ENCODE results near the gene IP6K1. TPM values are rescaled to one million over a fixed set of nuclear protein-coding genes. Genes with fewer than 3 reads are reported as not detected.

The IP6K1 gene
- total RNA-seq, 1 donor from 2014 or later = 46.4 TPM

DNA sequence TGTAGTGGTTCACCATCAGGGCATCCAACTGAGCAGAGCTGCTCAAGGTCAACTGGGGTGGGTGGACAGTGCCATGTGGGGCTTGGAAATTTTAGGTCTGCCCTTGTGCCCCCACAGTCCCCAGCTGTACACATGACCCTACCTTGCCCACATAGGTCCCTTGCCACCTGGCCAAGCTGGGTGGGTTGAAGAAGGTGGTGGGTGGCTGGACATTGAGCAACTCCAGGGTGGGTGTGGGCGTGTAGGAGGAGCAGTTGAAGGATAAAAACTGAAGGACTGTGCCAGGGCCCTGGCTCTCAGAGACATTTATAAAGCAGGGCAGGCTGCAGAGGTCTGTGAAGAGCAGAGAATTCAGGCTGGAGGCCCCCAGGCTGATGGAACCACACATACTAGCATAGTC is 12.8 kb upstream of the IP6K1 start:
- no peak overlapping the region for H3K27ac Mint-ChIP-seq
- H3K27me3 Mint-ChIP-seq (ENCODE audit: low read depth) = peaks cover 24% of the 10 kb centered on the region
- H3K4me3 Mint-ChIP-seq = no peak overlapping the region
- no peak for DNase-seq (ENCODE audit: low spot score in 2 of 2, unreplicated experiment in 2 of 2)
- no peaks in the 10 kb centered on the region for H3K9me3 Mint-ChIP-seq
- H3K36me3 Mint-ChIP-seq = no peaks in the 10 kb centered on the region
- peaks cover 13% of the 10 kb centered on the region for H3K4me1 Mint-ChIP-seq
- TF ChIP-seq CTCF (IDR thresholded peaks at IDR 0.05; ENCODE audit: unreplicated experiment) = no peak

GRCh38 chr3:49794926-49795905 is 8.9 kb upstream of the IP6K1 start:
- Mint-ChIP-seq H3K4me1 (peaks cover 8% of the 10 kb centered on the region), H3K36me3 (no peaks in the 10 kb centered on the region), H3K27me3 (ENCODE audit: low read depth) (no peaks in the 10 kb centered on the region), H3K9me3 (no peaks in the 10 kb centered on the region), H3K4me3 (no peak overlapping the region), H3K27ac (no peak overlapping the region)
- DNase-seq (ENCODE audit: low spot score in 2 of 2, unreplicated experiment in 2 of 2) = no peak
- no peak for TF ChIP-seq CTCF (IDR thresholded peaks at IDR 0.05; ENCODE audit: unreplicated experiment)

GRCh38 chr3:49794431-49794830 is 8.1 kb upstream of the IP6K1 start:
- no peaks in the 10 kb centered on the region for H3K36me3 Mint-ChIP-seq
- peaks cover 8% of the 10 kb centered on the region for H3K4me1 Mint-ChIP-seq
- no peak for TF ChIP-seq CTCF (IDR thresholded peaks at IDR 0.05; ENCODE audit: unreplicated experiment)
- DNase-seq (ENCODE audit: low spot score in 2 of 2, unreplicated experiment in 2 of 2) = no peak
- H3K4me3 Mint-ChIP-seq = no peak overlapping the region
- H3K27ac Mint-ChIP-seq = no peak overlapping the region
- H3K9me3 Mint-ChIP-seq = no peaks in the 10 kb centered on the region
- no peaks in the 10 kb centered on the region for H3K27me3 Mint-ChIP-seq (ENCODE audit: low read depth)

- H3K4me1 Mint-ChIP-seq = peaks cover 8% of the 10 kb centered on the region
- no peak overlapping the region for H3K4me3 Mint-ChIP-seq
- no peak for DNase-seq (ENCODE audit: low spot score in 2 of 2, unreplicated experiment in 2 of 2)
- H3K36me3 Mint-ChIP-seq = no peaks in the 10 kb centered on the region
- H3K9me3 Mint-ChIP-seq = no peaks in the 10 kb centered on the region
- no peaks in the 10 kb centered on the region for H3K27me3 Mint-ChIP-seq (ENCODE audit: low read depth)
- H3K27ac Mint-ChIP-seq = no peak overlapping the region
- TF ChIP-seq CTCF (IDR thresholded peaks at IDR 0.05; ENCODE audit: unreplicated experiment) = no peak
Observed at GRCh38 chr3:49793486-49794085, 7.2 kb upstream of the IP6K1 start.

- TF ChIP-seq CTCF (IDR thresholded peaks at IDR 0.05; ENCODE audit: unreplicated experiment) = no peak
- no peaks in the 10 kb centered on the region for H3K27me3 Mint-ChIP-seq (ENCODE audit: low read depth)
- no peaks in the 10 kb centered on the region for H3K9me3 Mint-ChIP-seq
- DNase-seq (ENCODE audit: low spot score in 2 of 2, unreplicated experiment in 2 of 2) = no peak
- no peak overlapping the region for H3K4me3 Mint-ChIP-seq
- H3K27ac Mint-ChIP-seq = no peak overlapping the region
- no peaks in the 10 kb centered on the region for H3K36me3 Mint-ChIP-seq
- peaks cover 8% of the 10 kb centered on the region for H3K4me1 Mint-ChIP-seq
Observed at GRCh38 chr3:49792371-49793150, 6.2 kb upstream of the IP6K1 start.

Measured in mesothelial cell of epicardium (in vitro differentiated cells).